GM19043 (cell line): ENCODE data around the gene RNF2.
"Not testable (repeated sequence)": the region's sequence is repeated elsewhere in the genome, so short reads cannot be mapped to it uniquely, and the experiment has no call there.

Source experiments
- ATAC-seq: cut with Tn5 transposase; IDR thresholded peaks from one replicate; pipeline ENCODE4 v1.9.1; 2021; ENCODE audit warnings: low read depth; ENCODE audit not compliant: unreplicated experiment

The RNF2 gene

GRCh38 chr1:185044981-185045813, at the start of gene RNF2:
Gene RNF2, plus strand, starts transcription at chr1:185045558. Its CDS starts 41,996 bp downstream, at chr1:185087554.
- peak; percentile 81 for ATAC-seq

DNA sequence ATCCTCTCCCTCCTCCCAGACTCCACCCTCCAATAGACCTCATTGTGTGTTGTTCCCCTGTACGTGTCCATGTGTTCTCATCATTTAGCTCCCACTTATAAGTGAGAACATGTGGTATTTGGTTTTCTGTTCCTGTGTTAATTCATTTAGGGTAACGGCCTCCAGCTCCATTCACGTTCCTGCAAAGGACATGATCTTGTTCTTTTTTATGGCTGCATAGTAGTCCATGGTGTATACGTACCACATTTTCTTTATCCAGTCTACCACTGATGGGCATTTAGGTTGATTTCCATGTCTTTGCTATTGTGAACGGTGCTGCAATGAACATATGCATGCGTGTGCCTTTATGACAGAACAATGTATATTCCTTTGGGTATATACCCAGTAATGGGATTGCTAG, 45.4 kb upstream of the RNF2 start:
- ATAC-seq = not testable (repeated sequence)

DNA sequence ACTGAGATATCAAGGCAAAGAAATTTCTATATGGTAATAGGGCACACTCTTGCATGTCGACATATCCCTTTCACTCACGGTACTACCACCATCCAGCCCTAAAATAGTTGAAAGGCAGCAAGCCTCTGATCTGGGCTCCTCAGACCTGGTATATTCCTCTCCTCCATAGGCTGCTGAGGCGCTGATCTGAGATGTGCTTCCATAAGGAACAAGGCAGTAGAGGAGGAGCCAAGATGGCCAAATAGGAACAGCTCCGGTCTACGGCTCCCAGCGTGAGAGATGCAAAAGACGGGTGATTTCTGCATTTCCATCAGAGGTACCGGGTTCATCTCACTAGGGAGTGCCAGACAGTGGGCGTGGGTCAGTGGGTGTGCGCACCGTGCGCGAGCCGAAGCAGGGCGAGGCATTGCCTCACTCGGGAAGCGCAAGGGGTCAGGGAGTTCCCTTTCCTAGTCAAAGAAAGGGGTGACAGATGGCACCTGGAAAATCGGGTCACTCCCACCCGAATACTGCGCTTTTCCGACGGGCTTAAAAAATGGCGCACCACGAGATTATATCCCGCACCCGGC, 44.0 kb upstream of the RNF2 start:
- ATAC-seq = not testable (repeated sequence)

GRCh38 chr1:185008838-185009237, 36.5 kb upstream of the RNF2 start:
- no peak for ATAC-seq

- ATAC-seq = no peak
Measured at GRCh38 chr1:185010361-185010760, 35.0 kb upstream of the RNF2 start.

- ATAC-seq = no peak
Measured at GRCh38 chr1:185014941-185015340, 30.4 kb upstream of the RNF2 start.

- ATAC-seq = no peak
Measured at GRCh38 chr1:185015631-185016030, 29.7 kb upstream of the RNF2 start.

- ATAC-seq = no peak
Measured at GRCh38 chr1:185016880-185017279, 28.5 kb upstream of the RNF2 start.

DNA sequence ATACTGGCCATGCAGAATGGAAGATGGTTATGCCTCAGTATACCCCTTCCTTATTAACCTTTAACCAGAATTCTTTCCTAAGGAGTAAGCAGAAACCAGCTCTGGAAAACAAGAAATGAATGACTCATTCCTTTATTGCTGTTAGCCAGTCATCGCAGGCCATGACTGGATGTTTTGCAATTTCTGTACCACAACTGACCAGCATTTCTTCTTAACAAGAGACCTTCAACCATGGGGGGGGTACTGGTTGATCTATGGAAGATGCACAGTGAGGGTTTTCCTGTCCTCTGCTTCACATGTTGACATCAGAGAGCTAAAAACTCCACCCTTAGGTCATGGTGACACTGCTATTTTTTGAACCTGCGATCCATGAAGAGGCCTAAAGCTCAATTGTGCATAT, 28.0 kb upstream of the RNF2 start:
- ATAC-seq = no peak

DNA sequence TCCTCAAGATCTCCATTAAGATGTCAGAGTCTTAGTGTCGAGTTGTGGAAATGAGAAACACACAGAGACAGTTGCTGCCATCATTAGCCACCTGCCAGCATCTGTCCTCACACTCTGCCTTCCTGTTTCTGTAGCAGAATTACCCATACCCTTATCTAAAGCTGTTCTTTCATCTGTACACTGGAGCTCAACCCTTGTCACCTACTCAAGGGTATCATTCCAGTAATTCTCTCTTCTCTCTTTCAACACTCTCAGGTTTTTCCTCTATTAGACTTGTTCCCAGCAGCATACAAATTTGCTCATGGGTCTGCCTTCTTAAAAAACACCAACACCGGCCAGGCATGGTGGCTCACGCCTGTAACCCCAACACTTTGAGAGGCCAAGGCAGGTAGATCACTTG, 27.4 kb upstream of the RNF2 start:
- no peak for ATAC-seq

DNA sequence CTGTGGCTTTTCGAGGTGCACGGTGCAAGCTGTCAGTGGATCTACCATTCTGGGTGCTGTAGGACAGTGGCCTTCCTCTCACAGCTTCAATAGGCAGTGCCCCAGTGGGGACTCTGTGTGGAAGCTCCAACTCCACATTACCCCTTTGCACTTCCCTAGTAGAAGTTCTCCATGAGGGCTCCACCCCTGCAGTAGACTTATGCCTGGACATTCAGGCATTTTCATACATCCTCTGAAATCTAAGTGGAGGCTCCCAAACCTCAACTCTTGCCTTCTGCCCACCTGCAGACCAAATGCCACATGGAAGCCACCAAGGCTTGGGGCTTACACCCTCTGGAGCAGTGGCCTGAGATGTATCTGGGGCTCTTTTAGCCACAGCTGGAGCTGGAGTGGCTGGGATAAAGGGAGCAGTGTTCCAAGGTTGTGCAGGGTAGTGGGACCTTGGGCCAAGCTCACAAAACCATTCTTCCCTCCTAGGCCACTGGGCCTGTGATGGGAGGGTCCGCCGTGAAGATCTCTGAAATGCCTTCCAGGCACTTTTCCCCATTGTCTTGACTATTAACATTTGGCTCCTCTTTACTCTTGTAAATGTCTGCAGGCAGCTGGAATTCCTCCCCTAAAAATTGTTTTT, 18.0 kb upstream of the RNF2 start:
- ATAC-seq = no peak

DNA sequence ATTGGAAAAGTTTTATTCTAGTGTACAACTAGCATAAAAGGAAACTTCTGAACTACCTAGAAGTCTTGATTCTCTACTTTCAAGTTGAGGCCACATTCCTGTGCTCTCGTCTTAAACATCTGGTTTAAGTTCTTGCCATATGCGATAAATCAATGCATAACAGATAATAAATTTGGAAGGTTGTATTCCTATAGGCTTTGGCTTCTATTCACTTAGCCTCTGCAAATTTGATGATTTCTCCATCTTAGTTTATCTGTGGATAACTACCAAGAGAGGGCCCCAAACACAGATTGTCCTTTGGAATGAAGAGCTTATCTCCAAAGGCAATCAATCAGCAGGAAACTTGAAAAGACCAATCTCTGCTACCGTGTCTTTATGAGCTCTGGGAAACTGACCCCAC, 11.7 kb upstream of the RNF2 start:
- ATAC-seq = no peak

DNA sequence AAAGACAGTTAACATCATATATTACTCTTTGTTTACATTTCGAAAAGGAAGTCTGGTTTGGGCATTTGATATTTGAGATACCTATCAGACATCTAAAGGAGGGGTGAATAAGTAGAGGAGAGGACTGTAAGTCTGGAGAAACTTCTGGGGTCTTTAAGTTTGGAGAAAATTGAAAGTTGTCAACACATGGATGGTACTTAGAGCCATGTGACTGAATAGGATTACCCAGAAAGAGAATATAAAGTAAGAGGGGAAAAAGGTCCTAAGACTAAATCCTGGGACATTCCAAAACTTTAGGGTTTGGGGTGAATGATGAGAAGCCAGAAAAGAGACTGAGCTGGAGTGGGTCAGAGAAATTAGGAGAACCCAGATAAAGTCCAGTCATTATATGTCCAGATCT, 10.1 kb upstream of the RNF2 start:
- ATAC-seq = no peak

- no peak for ATAC-seq
Measured at GRCh38 chr1:185038813-185039376, 6.5 kb upstream of the RNF2 start.

DNA sequence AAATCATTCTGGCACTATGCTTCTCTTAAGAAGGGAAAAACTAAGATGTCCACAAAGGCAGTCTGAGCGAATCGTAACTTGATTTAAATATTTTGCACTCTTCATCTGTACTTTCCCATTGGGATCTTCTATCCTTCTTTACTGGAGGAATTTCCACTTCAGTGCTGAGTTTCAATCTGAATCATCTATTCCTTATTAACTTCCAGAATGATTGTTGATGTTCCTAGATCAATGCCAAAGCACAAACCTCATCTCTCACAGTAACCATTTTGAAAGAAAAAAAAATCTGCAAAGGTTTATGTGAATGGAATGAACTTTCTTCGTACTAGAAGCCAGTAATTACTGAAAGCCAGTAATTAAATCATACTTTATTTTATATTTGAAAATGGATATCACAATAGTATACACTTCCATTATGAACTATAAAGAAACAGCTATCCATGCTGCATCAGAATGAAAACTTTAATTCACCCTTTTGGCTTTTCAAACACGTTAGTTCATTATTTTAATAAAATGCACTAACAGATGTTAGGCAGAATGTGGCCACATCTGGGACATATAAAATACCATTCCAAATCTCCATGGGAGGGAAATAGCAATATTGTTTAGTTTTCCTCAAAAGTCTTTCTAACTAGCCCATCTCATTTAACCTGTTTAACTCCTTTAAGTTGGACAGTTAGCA, 5.5 kb upstream of the RNF2 start:
- no peak for ATAC-seq

GRCh38 chr1:185040408-185040735, 5.0 kb upstream of the RNF2 start:
- ATAC-seq = no peak

DNA sequence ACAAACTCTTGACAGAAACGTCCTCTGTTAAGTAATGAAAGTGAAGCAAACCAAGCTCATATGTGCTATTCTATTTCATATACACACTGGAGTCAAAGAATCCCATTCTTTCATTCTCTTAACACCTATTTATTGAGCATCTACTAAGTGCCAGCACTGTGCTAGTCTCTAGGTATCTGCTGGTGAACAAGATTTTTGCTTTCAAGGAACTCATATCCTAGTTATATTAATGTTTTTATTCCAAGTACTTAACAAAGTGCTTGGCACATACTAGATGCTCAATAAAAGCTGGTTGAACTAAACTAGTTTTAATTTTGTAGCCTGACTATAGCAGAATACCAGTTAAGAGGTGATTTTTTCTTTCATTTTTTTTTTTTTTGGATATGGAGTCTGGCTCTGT, 3.6 kb upstream of the RNF2 start:
- ATAC-seq = no peak

GRCh38 chr1:185042737-185043136, 2.6 kb upstream of the RNF2 start:
- ATAC-seq = no peak

DNA sequence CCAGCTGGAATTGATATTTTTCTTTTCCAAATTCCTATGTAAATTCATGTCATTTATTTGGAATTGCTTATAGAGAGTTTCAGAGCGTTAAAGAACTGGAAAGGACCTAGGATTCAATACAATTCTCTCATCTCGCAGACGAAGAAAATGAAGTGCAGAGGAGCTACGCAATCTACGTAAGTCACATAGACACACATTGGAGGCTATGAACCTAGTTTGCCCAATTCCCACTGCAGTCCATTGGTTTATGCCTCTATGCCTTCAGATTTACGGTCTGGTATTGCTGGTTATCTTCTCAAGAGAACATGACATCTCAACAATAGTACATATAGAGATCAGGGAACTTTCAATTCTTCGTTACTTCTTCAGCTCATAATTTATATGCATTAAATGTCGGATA, 971 bp upstream of the RNF2 start:
- no peak for ATAC-seq

GRCh38 chr1:185045814-185046492, 595 bp downstream of the RNF2 start:
- peak; percentile 25 for ATAC-seq

GRCh38 chr1:185046668-185047067, 1.3 kb downstream of the RNF2 start:
- no peak for ATAC-seq
